ENCODE data around the gene NCAN. TPM values are rescaled to one million over a fixed set of nuclear protein-coding genes. Genes with fewer than 3 reads are reported as not detected.

Gene NCAN
- total RNA-seq (under 1 TPM in 2 of 5 donors, not detected in 3; 0.03 to 0.10 TPM), total RNA-seq (0 to 0.17 (median 0) reads per million in 29 experiments)
- not detected for total RNA-seq (2013)

DNA sequence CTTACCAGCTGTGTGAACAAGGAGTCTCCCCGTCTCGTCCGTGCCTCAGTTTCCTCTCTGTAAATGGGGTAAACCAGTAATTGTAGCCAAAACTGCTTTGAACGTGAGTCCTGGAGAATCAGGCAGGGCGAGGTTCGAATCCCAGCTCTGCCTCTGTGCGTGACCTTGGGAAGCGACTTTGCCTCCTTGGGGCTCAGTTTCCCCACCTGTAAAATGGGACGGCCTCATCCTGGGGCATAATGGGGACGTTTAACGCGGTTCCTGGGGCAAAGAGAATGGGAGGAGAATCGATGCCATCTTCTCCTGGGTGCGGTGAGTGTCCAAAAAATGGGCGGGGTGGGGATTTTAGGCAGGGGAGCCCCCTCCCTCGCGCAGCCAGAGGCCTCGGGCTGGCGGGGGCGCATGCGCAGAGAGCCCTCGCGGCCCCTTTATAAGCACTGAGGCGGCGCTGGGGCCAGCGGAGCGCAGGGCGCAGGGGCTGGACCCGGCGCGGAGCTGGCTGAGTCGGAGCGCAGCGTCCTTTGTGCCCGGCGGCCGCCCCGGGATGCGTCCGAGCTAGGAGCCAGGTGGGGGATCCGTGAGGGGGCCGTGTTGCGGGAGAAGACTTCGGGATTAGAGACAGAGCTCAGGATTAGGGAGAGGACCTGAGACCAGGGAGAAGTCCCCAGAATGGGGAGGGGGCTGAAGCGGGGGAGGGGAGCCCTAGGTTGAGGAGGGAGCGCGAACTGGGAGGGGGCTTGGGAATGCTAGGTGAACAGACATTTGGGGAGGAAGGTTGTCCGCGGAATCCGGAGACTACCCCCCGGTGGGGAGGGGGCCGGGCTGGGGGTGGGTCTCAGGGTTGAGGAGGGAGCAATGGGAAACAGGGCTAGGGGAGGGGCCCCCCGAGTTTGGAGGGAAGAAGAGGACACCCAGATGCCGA lies at the start of gene NCAN:
Gene NCAN, plus strand, starts transcription at position 460 of the 922 bp plus-strand sequence. CDS start 4,996 bp downstream, outside the sequence.
- 17% methylated on average over 42 of the region's 54 CpGs for WGBS (ENCODE audit: insufficient coverage)
- H3K4me1 Mint-ChIP-seq, result peaks cover 12 to 27% (median 17%) of the 10 kb centered on the region in 3 donors
- peaks cover 12 to 89% of the 10 kb centered on the region in 2 experiments for H3K27me3 ChIP-seq (replicated peaks in 1 of 2; ENCODE audit: control insufficient read depth in 2 of 2, extremely low read depth in 1 of 2, insufficient read depth in 2 of 2, low read length in 1 of 2)
- no peaks in the 10 kb centered on the region for H3K36me3 Mint-ChIP-seq
- no peaks in the 10 kb centered on the region for H3K9me3 ChIP-seq
- H3K4me3 Mint-ChIP-seq, result no peak within 1 kb of the TSS
- no peaks in the 10 kb centered on the region for H3K9me3 Mint-ChIP-seq
- DNase-seq (no peak), ATAC-seq (replicated peaks in 1 of 4) (no peak)
- ChIA-PET POLR2A (interaction anchor here in 1 of 2 donors (0.6 kb wide), 1 partner anchor 17 kb away, joined by 4 read pairs; no protein-coding TSS in a partner anchor), CTCF (interaction anchor here in 1 of 2 donors (0.5 kb wide), 1 partner anchor 8 kb away, joined by 5 read pairs; no protein-coding TSS in a partner anchor)
- no peaks in the 10 kb centered on the region for H3K36me3 ChIP-seq (ENCODE audit: control insufficient read depth in 2 of 2, extremely low read depth in 1 of 2, insufficient read depth in 1 of 2, low read length in 1 of 2)
- peaks cover 44 to 53% of the 10 kb centered on the region in 2 donors for H3K27me3 Mint-ChIP-seq
- H3K27ac Mint-ChIP-seq, result no peak within 1 kb of the TSS
- no peak within 1 kb of the TSS for H3K4me3 ChIP-seq (ENCODE audit: control insufficient read depth in 1 of 2, extremely low read depth in 1 of 2, low read length in 1 of 2)
- peaks cover 3 to 15% of the 10 kb centered on the region in 2 experiments for H3K4me1 ChIP-seq (ENCODE audit: control insufficient read depth in 1 of 2, extremely low read depth in 1 of 2, insufficient read depth in 2 of 2, low read length in 2 of 2)
- no peak within 1 kb of the TSS for H3K27ac ChIP-seq (ENCODE audit: low read length)

DNA sequence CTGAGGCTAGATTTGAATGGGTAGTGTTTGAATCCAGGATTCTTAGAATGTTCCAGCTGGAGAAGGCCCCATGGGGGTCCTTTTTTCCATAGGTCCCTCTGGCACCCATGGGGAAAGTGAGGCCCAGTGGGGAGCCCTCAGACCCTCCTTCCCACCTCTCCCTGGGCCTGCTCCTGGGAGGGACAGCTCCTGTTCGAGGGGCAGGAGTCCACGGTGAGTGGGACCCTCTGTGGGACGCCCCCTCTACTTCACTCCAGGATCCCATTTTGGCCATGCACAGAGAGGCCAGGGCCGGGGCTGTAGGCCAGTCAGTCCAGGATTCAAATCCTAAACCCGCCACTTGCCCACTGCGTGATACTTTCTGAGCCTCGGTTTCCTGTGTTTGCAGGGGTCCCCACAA lies 49.3 kb upstream of the NCAN start:
- peaks cover 4% of the 10 kb centered on the region for H3K36me3 Mint-ChIP-seq
- H3K36me3 ChIP-seq (ENCODE audit: control insufficient read depth in 2 of 2, extremely low read depth in 1 of 2, insufficient read depth in 1 of 2, low read length in 1 of 2), result peaks cover 0 to 5% of the 10 kb centered on the region in 2 donors
- ATAC-seq (replicated peaks in 1 of 4), result no peak
- no peak overlapping the region for H3K4me3 Mint-ChIP-seq
- 91% methylated on average over 7 of the region's 7 CpGs for WGBS (ENCODE audit: insufficient coverage)
- POLR2A ChIA-PET, result no interaction called here
- no peak for DNase-seq
- H3K4me1 ChIP-seq (ENCODE audit: control insufficient read depth in 1 of 2, extremely low read depth in 1 of 2, insufficient read depth in 2 of 2, low read length in 2 of 2), result no peaks in the 10 kb centered on the region
- no peak overlapping the region for H3K27ac ChIP-seq (ENCODE audit: low read length)
- H3K4me1 Mint-ChIP-seq, result peaks cover 2 to 7% (median 2%) of the 10 kb centered on the region in 3 donors
- no peaks in the 10 kb centered on the region for H3K9me3 ChIP-seq
- no peaks in the 10 kb centered on the region for H3K27me3 Mint-ChIP-seq
- H3K9me3 Mint-ChIP-seq, result no peaks in the 10 kb centered on the region
- no peak overlapping the region for H3K4me3 ChIP-seq (ENCODE audit: control insufficient read depth in 1 of 2, extremely low read depth in 1 of 2, low read length in 1 of 2)
- no peak overlapping the region for H3K27ac Mint-ChIP-seq
- CTCF ChIA-PET, result no interaction called here
- no peaks in the 10 kb centered on the region for H3K27me3 ChIP-seq (replicated peaks in 1 of 2; ENCODE audit: control insufficient read depth in 2 of 2, extremely low read depth in 1 of 2, insufficient read depth in 2 of 2, low read length in 1 of 2)

DNA sequence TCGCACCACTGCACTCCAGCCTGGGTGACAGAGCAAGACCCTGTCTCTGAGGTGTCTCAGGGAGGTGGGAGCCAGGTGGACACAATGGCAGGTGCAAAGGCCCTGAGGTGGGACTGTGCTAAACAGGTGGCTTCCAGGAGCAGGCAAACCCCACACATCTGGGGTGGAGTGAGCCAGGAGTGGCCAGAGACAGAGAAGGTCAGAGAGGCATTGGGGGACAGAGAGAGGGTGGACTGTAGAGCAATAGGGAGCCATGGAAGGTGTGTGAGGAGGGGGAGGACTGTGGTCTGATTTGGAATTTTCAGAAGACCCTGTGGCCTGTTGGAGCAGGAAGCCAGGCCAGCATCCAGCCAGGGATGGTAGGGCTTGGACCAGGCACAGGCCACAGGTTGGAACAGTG lies 46.4 kb upstream of the NCAN start:
- Mint-ChIP-seq H3K36me3 (no peaks in the 10 kb centered on the region), H3K27me3 (no peaks in the 10 kb centered on the region), H3K27ac (no peak overlapping the region), H3K4me1 (peaks cover 11 to 17% (median 13%) of the 10 kb centered on the region in 3 donors), H3K9me3 (no peaks in the 10 kb centered on the region), H3K4me3 (no peak overlapping the region)
- POLR2A ChIA-PET, result no interaction called here
- no peak for ATAC-seq (replicated peaks in 1 of 4)
- CTCF ChIA-PET, result no interaction called here
- peaks cover 0 to 8% of the 10 kb centered on the region in 2 experiments for H3K27me3 ChIP-seq (replicated peaks in 1 of 2; ENCODE audit: control insufficient read depth in 2 of 2, extremely low read depth in 1 of 2, insufficient read depth in 2 of 2, low read length in 1 of 2)
- no peak overlapping the region for H3K4me3 ChIP-seq (ENCODE audit: control insufficient read depth in 1 of 2, extremely low read depth in 1 of 2, low read length in 1 of 2)
- H3K27ac ChIP-seq (ENCODE audit: low read length), result no peak overlapping the region
- H3K9me3 ChIP-seq, result no peaks in the 10 kb centered on the region
- peaks cover 0 to 5% of the 10 kb centered on the region in 2 donors for H3K36me3 ChIP-seq (ENCODE audit: control insufficient read depth in 2 of 2, extremely low read depth in 1 of 2, insufficient read depth in 1 of 2, low read length in 1 of 2)
- DNase-seq, result no peak
- 89% methylated on average over 1 of the region's 1 CpG for WGBS (ENCODE audit: insufficient coverage)
- peaks cover 0 to 11% of the 10 kb centered on the region in 2 experiments for H3K4me1 ChIP-seq (ENCODE audit: control insufficient read depth in 1 of 2, extremely low read depth in 1 of 2, insufficient read depth in 2 of 2, low read length in 2 of 2)

DNA sequence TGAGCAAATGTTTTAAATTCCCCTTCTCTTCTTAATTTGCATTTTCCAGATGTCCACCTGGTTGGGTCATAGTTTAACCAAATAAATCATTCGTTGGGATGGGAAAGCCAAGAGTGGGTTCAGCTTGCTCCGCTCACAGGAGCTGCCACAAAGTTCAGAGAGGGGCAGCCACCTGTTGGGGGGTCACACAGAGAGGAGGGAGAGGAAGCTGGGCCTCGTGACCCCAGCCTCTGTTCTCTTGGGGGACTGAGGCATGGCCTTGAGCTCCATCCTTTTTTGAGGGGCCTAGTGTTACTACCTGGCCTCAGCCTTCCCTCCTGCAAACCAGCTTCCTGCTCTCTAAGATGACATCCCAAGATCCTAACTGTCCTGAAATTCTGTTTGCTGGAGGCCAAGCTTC lies 44.1 kb upstream of the NCAN start:
- peaks cover 0 to 19% of the 10 kb centered on the region in 2 experiments for H3K27me3 ChIP-seq (replicated peaks in 1 of 2; ENCODE audit: control insufficient read depth in 2 of 2, extremely low read depth in 1 of 2, insufficient read depth in 2 of 2, low read length in 1 of 2)
- no peaks in the 10 kb centered on the region for H3K27me3 Mint-ChIP-seq
- DNase-seq (no peak), ATAC-seq (replicated peaks in 1 of 4) (no peak)
- H3K27ac Mint-ChIP-seq, result no peak overlapping the region
- H3K27ac ChIP-seq (ENCODE audit: low read length), result no peak overlapping the region
- no peaks in the 10 kb centered on the region for H3K9me3 Mint-ChIP-seq
- H3K4me1 Mint-ChIP-seq, result peaks cover 15 to 19% (median 16%) of the 10 kb centered on the region in 3 donors
- 94% methylated on average over 3 of the region's 3 CpGs for WGBS (ENCODE audit: insufficient coverage)
- no peaks in the 10 kb centered on the region for H3K9me3 ChIP-seq
- no peak overlapping the region for H3K4me3 Mint-ChIP-seq
- peaks cover 0 to 13% of the 10 kb centered on the region in 2 experiments for H3K4me1 ChIP-seq (ENCODE audit: control insufficient read depth in 1 of 2, extremely low read depth in 1 of 2, insufficient read depth in 2 of 2, low read length in 2 of 2)
- peaks cover 0 to 5% of the 10 kb centered on the region in 2 donors for H3K36me3 ChIP-seq (ENCODE audit: control insufficient read depth in 2 of 2, extremely low read depth in 1 of 2, insufficient read depth in 1 of 2, low read length in 1 of 2)
- POLR2A ChIA-PET, result no interaction called here
- no peak overlapping the region for H3K4me3 ChIP-seq (ENCODE audit: control insufficient read depth in 1 of 2, extremely low read depth in 1 of 2, low read length in 1 of 2)
- CTCF ChIA-PET, result interaction anchor here in 1 of 2 donors (0.7 kb wide), 1 partner anchor 269 kb away, joined by 3 read pairs; no protein-coding TSS in a partner anchor
- no peaks in the 10 kb centered on the region for H3K36me3 Mint-ChIP-seq

DNA sequence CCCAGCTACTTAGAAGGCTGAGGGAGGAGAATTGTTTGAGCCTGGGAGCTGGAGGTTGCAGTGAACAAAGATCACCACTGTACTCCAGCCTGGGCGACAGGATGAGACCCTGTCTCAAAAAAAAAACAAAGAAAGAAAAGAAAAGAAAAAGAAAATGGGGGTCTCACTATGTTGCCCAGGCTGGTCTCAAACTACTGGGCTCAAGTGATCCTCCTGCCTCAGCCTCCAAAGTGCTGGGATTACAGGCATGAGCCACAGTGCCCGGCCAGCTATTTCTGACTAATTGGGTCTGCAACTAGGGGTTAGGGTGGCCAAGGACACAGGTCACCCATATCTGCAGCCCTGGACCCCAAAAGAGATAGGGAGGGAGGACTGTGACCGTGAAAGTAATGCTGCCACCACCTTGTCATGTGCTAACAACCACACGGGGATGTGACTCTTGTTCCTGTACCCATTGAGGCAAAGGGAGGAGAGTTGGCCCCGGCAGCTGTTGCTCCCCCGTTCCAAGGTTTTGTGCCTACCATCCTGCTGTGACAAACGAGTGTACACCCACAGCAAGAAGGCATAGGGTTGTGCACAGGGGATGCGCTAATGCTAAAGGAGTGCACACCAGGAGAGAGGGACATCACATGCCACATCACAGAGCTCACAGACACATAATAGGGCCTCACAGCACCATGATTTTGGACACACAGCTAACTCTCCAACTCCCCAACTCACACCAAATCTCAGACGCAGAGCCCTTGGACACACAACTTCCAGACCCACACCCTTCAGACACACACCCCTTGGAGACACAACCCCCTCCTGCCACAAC lies 42.3 kb upstream of the NCAN start:
- ChIA-PET CTCF (interaction anchor here in 1 of 2 donors (0.6 kb wide), 2 partner anchors 22 to 190 kb away, joined by 4 to 5 read pairs; no protein-coding TSS in a partner anchor), POLR2A (no interaction called here)
- WGBS (ENCODE audit: insufficient coverage), result 97% methylated on average over 5 of the region's 9 CpGs
- DNase-seq, result no peak
- Mint-ChIP-seq H3K9me3 (no peaks in the 10 kb centered on the region), H3K4me1 (peaks cover 15 to 19% (median 16%) of the 10 kb centered on the region in 3 donors), H3K27ac (no peak overlapping the region), H3K36me3 (no peaks in the 10 kb centered on the region), H3K4me3 (peak overlapping the region; percentile 39 to 67 (median 60)), H3K27me3 (no peaks in the 10 kb centered on the region)
- H3K9me3 ChIP-seq, result no peaks in the 10 kb centered on the region
- peaks cover 0 to 19% of the 10 kb centered on the region in 2 experiments for H3K27me3 ChIP-seq (replicated peaks in 1 of 2; ENCODE audit: control insufficient read depth in 2 of 2, extremely low read depth in 1 of 2, insufficient read depth in 2 of 2, low read length in 1 of 2)
- H3K36me3 ChIP-seq (ENCODE audit: control insufficient read depth in 2 of 2, extremely low read depth in 1 of 2, insufficient read depth in 1 of 2, low read length in 1 of 2), result peaks cover 0 to 5% of the 10 kb centered on the region in 2 donors
- H3K4me1 ChIP-seq (ENCODE audit: control insufficient read depth in 1 of 2, extremely low read depth in 1 of 2, insufficient read depth in 2 of 2, low read length in 2 of 2), result peaks cover 0 to 13% of the 10 kb centered on the region in 2 experiments
- H3K27ac ChIP-seq (ENCODE audit: low read length), result no peak overlapping the region
- ATAC-seq (replicated peaks in 1 of 4), result peak in 1 of 4 experiments; percentile 4
- H3K4me3 ChIP-seq (ENCODE audit: control insufficient read depth in 1 of 2, extremely low read depth in 1 of 2, low read length in 1 of 2), result peak overlapping the region in 1 of 2 donors; percentile 19
